ENCODE measurements around the gene LBP.

DNA sequence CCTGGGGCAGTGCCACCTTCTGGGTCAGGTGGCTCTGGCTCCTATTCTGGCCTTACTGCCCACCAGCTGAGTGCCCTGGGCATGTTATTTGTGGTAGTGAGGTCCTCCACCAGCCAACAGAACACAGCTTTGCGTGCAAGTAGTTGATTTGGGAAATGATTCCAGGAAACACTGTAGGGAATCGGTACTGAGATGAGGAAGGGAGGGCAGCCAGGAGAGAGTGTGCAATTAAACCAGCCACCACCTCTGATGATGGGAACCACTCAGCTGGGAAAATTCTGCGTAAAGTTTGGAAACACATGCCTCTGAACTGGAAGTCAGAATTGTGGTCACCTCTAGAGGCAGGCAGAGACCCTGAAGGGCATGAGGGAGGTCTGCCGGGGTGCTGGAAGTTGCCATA is 459 bp downstream of the LBP start:
- no peak for TF ChIP-seq TAF1 (IDR thresholded peaks at IDR 0.05; ENCODE audit: low read depth)
- TF ChIP-seq EZH2 (IDR thresholded peaks at IDR 0.05; ENCODE audit: borderline replicate concordance, insufficient read depth, low read length, poor library complexity, severe bottlenecking) = no peak
- TF ChIP-seq, protein P1, sequence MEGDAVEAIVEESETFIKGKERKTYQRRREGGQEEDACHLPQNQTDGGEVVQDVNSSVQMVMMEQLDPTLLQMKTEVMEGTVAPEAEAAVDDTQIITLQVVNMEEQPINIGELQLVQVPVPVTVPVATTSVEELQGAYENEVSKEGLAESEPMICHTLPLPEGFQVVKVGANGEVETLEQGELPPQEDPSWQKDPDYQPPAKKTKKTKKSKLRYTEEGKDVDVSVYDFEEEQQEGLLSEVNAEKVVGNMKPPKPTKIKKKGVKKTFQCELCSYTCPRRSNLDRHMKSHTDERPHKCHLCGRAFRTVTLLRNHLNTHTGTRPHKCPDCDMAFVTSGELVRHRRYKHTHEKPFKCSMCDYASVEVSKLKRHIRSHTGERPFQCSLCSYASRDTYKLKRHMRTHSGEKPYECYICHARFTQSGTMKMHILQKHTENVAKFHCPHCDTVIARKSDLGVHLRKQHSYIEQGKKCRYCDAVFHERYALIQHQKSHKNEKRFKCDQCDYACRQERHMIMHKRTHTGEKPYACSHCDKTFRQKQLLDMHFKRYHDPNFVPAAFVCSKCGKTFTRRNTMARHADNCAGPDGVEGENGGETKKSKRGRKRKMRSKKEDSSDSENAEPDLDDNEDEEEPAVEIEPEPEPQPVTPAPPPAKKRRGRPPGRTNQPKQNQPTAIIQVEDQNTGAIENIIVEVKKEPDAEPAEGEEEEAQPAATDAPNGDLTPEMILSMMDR (IDR thresholded peaks at IDR 0.05; ENCODE audit: poor library complexity, severe bottlenecking) = no peak
- TF ChIP-seq POLR2AphosphoS5 (IDR thresholded peaks at IDR 0.05) = no peak
- no peak for TF ChIP-seq EP300 (conservative IDR thresholded peaks at IDR 0.05; ENCODE audit: poor library complexity, severe bottlenecking)

Data from neural cell (in vitro differentiated cells).